HL-60 (cell line): ENCODE results near the gene WDR48.
"Not testable (repeated sequence)": the region's sequence is repeated elsewhere in the genome, so short reads cannot be mapped to it uniquely, and the experiment has no call there.

Source experiments
- DNase-seq, 2 experiments: peaks; one replicate each; pipeline ENCODE4 v3.0.0-alpha.2; 2010 to 2020; ENCODE audit warnings: low read depth in 1 of 2, low spot score in 1 of 2
- H3K27ac ChIP-seq: fragments of 250-450 bp; sonication (Bioruptor Pico); replicated peaks from 2 replicates; pipeline ENCODE4 v1.5.1; 2020; ENCODE audit warnings: mild to moderate bottlenecking, moderate library complexity
- H3K27me3 ChIP-seq: fragments of 250-450 bp; sonication (Bioruptor Pico); 2 replicates; pipeline ENCODE4 v1.5.1; 2021; ENCODE audit warnings: mild to moderate bottlenecking, moderate library complexity; ENCODE audit not compliant: insufficient read depth, poor library complexity, severe bottlenecking
- H3K4me3 ChIP-seq: replicated peaks from 2 replicates; pipeline ENCODE4 v1.5.1; 2011; ENCODE audit warnings: mild to moderate bottlenecking, control low read depth, low read length; ENCODE audit not compliant: insufficient read depth
- GABPA ChIP-seq: IDR thresholded peaks from 2 replicates; pipeline ENCODE4 v1.6.1; 2012; ENCODE audit warnings: low read depth
- POLR2AphosphoS5 ChIP-seq: IDR thresholded peaks from 2 replicates; pipeline ENCODE4 v1.6.1; 2012; ENCODE audit warnings: low read depth
- SPI1 ChIP-seq: IDR thresholded peaks from 2 replicates; pipeline ENCODE4 v1.6.1; 2012; ENCODE audit warnings: low read depth, mild to moderate bottlenecking, borderline replicate concordance
- TF ChIP-seq, protein P1 (sequence below): IDR thresholded peaks from one replicate; pipeline ENCODE4 v1.5.1; 2011; ENCODE audit warnings: low read length, control low read depth, inconsistent platforms; ENCODE audit not compliant: insufficient read depth
- TF ChIP-seq, protein P2 (sequence below): IDR thresholded peaks from 2 replicates; pipeline ENCODE4 v1.6.1; 2012; ENCODE audit warnings: low read depth; ENCODE audit not compliant: insufficient replicate concordance

WDR48 gene

DNA sequence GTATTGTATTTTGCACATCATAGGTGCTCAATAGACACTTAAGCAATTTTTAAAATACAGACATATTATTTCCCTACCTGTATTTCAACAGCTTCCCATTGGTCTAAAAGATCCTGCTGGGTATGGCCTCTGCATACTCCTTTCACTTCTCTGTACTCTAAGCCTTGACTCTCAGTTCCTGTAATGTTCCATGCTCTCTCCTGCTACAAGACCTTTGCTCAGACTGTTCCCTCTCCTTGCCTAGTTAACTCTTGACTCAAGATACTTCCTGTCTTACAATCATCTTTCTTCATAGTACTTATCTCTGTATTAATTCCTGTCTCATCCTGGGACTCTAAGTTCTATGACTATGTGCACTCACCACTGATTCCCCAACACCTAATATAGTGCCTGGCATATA, 1.8 kb upstream of the WDR48 start:
- TF ChIP-seq SPI1 = no peak
- TF ChIP-seq, protein P1, sequence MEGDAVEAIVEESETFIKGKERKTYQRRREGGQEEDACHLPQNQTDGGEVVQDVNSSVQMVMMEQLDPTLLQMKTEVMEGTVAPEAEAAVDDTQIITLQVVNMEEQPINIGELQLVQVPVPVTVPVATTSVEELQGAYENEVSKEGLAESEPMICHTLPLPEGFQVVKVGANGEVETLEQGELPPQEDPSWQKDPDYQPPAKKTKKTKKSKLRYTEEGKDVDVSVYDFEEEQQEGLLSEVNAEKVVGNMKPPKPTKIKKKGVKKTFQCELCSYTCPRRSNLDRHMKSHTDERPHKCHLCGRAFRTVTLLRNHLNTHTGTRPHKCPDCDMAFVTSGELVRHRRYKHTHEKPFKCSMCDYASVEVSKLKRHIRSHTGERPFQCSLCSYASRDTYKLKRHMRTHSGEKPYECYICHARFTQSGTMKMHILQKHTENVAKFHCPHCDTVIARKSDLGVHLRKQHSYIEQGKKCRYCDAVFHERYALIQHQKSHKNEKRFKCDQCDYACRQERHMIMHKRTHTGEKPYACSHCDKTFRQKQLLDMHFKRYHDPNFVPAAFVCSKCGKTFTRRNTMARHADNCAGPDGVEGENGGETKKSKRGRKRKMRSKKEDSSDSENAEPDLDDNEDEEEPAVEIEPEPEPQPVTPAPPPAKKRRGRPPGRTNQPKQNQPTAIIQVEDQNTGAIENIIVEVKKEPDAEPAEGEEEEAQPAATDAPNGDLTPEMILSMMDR = no peak
- TF ChIP-seq GABPA = no peak
- TF ChIP-seq, protein P2, sequence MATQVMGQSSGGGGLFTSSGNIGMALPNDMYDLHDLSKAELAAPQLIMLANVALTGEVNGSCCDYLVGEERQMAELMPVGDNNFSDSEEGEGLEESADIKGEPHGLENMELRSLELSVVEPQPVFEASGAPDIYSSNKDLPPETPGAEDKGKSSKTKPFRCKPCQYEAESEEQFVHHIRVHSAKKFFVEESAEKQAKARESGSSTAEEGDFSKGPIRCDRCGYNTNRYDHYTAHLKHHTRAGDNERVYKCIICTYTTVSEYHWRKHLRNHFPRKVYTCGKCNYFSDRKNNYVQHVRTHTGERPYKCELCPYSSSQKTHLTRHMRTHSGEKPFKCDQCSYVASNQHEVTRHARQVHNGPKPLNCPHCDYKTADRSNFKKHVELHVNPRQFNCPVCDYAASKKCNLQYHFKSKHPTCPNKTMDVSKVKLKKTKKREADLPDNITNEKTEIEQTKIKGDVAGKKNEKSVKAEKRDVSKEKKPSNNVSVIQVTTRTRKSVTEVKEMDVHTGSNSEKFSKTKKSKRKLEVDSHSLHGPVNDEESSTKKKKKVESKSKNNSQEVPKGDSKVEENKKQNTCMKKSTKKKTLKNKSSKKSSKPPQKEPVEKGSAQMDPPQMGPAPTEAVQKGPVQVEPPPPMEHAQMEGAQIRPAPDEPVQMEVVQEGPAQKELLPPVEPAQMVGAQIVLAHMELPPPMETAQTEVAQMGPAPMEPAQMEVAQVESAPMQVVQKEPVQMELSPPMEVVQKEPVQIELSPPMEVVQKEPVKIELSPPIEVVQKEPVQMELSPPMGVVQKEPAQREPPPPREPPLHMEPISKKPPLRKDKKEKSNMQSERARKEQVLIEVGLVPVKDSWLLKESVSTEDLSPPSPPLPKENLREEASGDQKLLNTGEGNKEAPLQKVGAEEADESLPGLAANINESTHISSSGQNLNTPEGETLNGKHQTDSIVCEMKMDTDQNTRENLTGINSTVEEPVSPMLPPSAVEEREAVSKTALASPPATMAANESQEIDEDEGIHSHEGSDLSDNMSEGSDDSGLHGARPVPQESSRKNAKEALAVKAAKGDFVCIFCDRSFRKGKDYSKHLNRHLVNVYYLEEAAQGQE = no peak
- no peak for TF ChIP-seq POLR2AphosphoS5

DNA sequence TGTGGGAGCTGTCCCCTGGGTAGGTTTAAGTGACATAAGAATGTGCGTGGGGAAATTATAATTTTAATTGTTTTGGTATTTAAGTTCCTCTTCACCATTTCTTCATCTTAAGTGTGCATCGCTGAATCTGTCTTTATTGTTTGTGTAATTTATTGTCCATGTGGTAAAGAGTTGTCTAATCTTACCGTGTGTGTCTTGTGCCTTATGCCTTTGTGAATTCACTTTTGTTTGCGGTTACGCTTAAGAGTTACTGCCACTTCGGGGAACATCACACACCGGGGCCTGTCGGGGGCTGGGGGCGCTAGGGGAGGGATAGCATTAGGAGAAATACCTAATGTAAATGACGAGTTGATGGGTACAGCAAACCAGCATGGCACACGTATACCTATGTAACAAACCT, 767 bp downstream of the WDR48 start:
- peak; percentile 2 to 18 for DNase-seq
- Histone ChIP-seq H3K4me3 (peak overlapping the region; percentile 66), H3K27ac (peak overlapping the region; percentile 74), H3K27me3 (no peaks in the 10 kb centered on the region)
- TF ChIP-seq SPI1 (no peak), GABPA (no peak), POLR2AphosphoS5 (no peak)
- TF ChIP-seq, protein P1 = no peak
- TF ChIP-seq, protein P2 = no peak

More for the DNA sequence above, 1.8 kb upstream of the WDR48 start:
- Histone ChIP-seq H3K27me3 (peaks cover 4% of the 10 kb centered on the region), H3K27ac (no peak overlapping the region), H3K4me3 (no peak overlapping the region)
- DNase-seq = peak in 1 of 2 experiments; percentile 24

DNA sequence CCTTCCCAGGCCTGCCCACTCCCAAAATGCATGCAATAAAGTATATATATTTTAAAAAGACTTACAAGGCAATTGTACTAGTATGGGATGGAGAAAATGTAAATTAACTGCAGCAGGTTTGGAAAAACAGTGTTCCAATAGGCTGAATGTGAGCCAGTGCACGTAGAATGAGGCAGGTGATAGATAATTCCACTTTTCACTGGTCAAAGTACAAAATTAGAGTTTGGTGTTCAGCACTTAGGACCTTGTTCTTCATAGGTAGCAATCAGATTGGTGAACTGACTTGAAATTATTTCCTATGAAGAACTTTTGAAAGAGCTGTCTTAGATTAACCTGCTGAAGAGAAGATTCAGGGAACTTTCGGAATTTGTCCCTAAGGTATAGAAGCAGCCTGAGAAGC, 1.9 kb downstream of the WDR48 start:
- no peak for TF ChIP-seq GABPA
- TF ChIP-seq POLR2AphosphoS5 = no peak
- Histone ChIP-seq H3K27me3 (no peaks in the 10 kb centered on the region), H3K27ac (no peak overlapping the region), H3K4me3 (no peak overlapping the region)
- DNase-seq = no peak

DNA sequence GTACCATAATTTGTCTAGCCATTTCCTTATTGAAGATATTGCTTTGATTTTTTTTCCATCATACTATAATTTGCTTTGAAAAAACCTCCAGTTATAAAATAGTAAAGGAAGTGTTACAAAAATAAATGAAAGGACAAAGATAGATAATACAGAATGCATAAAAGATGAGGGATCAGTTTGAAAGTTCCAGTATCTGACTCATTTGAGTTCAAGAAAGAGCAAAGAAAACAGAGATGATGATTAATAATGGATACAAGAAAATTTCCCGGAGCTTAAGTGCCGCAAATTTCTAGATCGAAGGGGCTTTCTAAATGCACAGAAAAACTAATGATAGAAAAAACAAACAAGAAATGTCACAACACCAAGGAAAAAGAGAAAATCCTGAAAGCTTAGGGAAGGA, 4.3 kb downstream of the WDR48 start:
- Histone ChIP-seq H3K4me3 (no peak overlapping the region), H3K27me3 (no peaks in the 10 kb centered on the region), H3K27ac (no peak overlapping the region)
- no peak for DNase-seq
- no peak for TF ChIP-seq POLR2AphosphoS5
- TF ChIP-seq, protein P2 = no peak
- TF ChIP-seq GABPA = no peak
- no peak for TF ChIP-seq SPI1
- TF ChIP-seq, protein P1 = no peak

DNA sequence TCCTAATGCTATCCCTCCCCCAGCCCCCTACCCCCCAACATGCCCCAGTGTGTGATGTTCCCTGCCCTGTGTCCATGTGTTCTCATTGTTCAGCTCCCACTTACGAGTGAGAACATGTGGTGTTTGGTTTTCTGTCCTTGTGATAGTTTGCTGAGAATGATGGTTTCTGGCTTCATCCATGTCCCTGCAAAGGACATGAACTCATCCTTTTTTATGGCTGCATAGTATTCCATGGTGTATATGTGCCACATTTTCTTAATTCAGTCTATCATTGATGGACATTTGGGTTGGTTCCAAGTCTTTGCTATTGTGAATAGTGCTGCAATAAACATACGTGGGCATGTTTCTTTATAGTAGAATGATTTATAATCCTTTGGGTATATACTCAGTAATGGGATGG, 9.4 kb downstream of the WDR48 start:
- DNase-seq, H3K27me3 ChIP-seq, H3K4me3 ChIP-seq, H3K27ac ChIP-seq: not testable (repeated sequence)
